ENCODE measurements around the gene NPAS3. TPM values are rescaled to one million over a fixed set of nuclear protein-coding genes. Genes with fewer than 3 reads are reported as not detected.

The NPAS3 gene
- total and polyA plus RNA-seq, 2 of the 8 experiments (the other 6 are each of a cell fraction or from before 2014, with no cell fraction given): 0.11 to 0.60 TPM

DNA sequence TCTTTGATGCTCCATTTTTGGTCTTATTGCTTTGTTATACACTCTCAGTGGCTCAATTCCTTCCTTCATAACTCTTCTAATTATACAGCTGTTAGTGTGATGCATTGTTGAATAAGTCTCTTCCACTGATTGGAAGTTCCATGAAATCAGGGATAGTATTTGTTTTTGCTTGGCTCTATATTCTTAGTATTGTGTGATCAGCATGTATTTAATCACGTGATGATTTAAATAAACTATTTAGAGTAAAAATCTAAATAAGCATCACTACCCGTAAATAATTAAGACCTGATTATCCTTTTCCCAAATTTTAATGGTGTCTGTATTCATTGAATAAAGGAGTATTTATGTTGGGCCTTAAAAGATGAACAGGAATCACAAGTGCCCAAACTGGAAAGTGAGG lies 355.7 kb downstream of the NPAS3 start:
- H2BK5ac ChIP-seq (ENCODE audit: low read depth, low read length): no peak overlapping the region
- H2BK20ac ChIP-seq (ENCODE audit: low read length): no peak overlapping the region
- H3K27me3 ChIP-seq (replicated peaks in 1 of 4; ENCODE audit: control insufficient read depth in 3 of 4, extremely low read depth in 1 of 4, insufficient read depth in 3 of 4, low read length in 3 of 4): no peaks in the 10 kb centered on the region
- DNase-seq (ENCODE audit: low read depth in 1 of 2, low spot score in 2 of 2) (no peak), FAIRE-seq (no peak)
- WGBS, 2 experiments (ENCODE audit: extremely low coverage in 1 of 2, insufficient coverage in 1 of 2, insufficient read length in 1 of 2, insufficient replicate concordance in 2 of 2, low coverage in 1 of 2, low lambda C conversion rate in 2 of 2, missing lambda C conversion rate in 1 of 2): 93% methylated on average over 2 of the region's 2 CpGs; no CpG with 5 or more reads in 1 of the 2 experiments
- H3K79me1 ChIP-seq (ENCODE audit: low read depth, low read length): no peaks in the 10 kb centered on the region
- H2BK12ac ChIP-seq (ENCODE audit: low read depth, low read length): no peak overlapping the region
- H3K9ac ChIP-seq (replicated peaks in 1 of 4; ENCODE audit: extremely low read depth in 1 of 4, low read depth in 3 of 4, low read length in 3 of 4): no peak overlapping the region
- no peaks in the 10 kb centered on the region; a peak in 1 of 4 replicates for H3K9me3 ChIP-seq (ENCODE audit: insufficient read depth in 2 of 2, low read depth in 1 of 2, low read length in 1 of 2)
- H4K20me1 ChIP-seq (replicated peaks in 1 of 2; ENCODE audit: control insufficient read depth in 1 of 2, insufficient read depth in 2 of 2, low read length in 2 of 2): no peaks in the 10 kb centered on the region
- no peak overlapping the region for H3K27ac ChIP-seq (ENCODE audit: low read depth, low read length)
- H2BK15ac ChIP-seq (ENCODE audit: low read length): no peak overlapping the region
- no peak overlapping the region for H2AFZ ChIP-seq (ENCODE audit: low read length)
- H3K4me3 ChIP-seq (ENCODE audit: extremely low read depth in 1 of 4, insufficient read depth in 2 of 4, low read depth in 3 of 4, low read length in 4 of 4): no peak overlapping the region
- H3K36me3 ChIP-seq (ENCODE audit: control insufficient read depth in 2 of 4, insufficient read depth in 4 of 4, low read length in 3 of 4): no peaks in the 10 kb centered on the region
- CTCF ChIA-PET (ENCODE audit: partially characterized antibody): no interaction called here
- POLR2A ChIA-PET (ENCODE audit: partially characterized antibody): no interaction called here
- H3K4ac ChIP-seq (replicated peaks; ENCODE audit: insufficient read length, low read depth, low read length): no peak overlapping the region
- no peaks in the 10 kb centered on the region for H3K23me2 ChIP-seq (ENCODE audit: low read depth, low read length)
- H3K14ac ChIP-seq (ENCODE audit: insufficient read length): no peak overlapping the region
- H3K23ac ChIP-seq (ENCODE audit: insufficient read length): no peak overlapping the region
- no peak overlapping the region for H4K8ac ChIP-seq (ENCODE audit: extremely low read depth, insufficient read depth, low read length)
- no peak overlapping the region for H3K18ac ChIP-seq (ENCODE audit: extremely low read depth, low read length)
- H3K56ac ChIP-seq (replicated peaks; ENCODE audit: insufficient read length, low read depth, low read length): no peak overlapping the region
- no peak overlapping the region for H3K4me2 ChIP-seq (ENCODE audit: insufficient read depth in 1 of 2, low read depth in 2 of 2, low read length in 2 of 2)
- peaks cover 0 to 4% (median 1%) of the 10 kb centered on the region in 4 experiments; a peak in 4 of 7 replicates for H3K4me1 ChIP-seq (replicated peaks in 1 of 4; ENCODE audit: control insufficient read depth in 3 of 4, insufficient read depth in 4 of 4, low read length in 3 of 4)
- no peak overlapping the region for H2BK120ac ChIP-seq (replicated peaks; ENCODE audit: low read depth, low read length)
- no peak overlapping the region for H4K5ac ChIP-seq (ENCODE audit: insufficient read length, low read depth, low read length)
- no peak overlapping the region for H4K91ac ChIP-seq (replicated peaks; ENCODE audit: insufficient read length, low read length)
- H2AK5ac ChIP-seq (ENCODE audit: low read depth, low read length): no peak overlapping the region
- TF ChIP-seq PHF8 (conservative IDR thresholded peaks at IDR 0.05; ENCODE audit: low read depth, low read length) (no peak), HDAC6 (IDR thresholded peaks at IDR 0.05; ENCODE audit: low read depth, low read length) (no peak), CBX8 (IDR thresholded peaks at IDR 0.05; ENCODE audit: borderline replicate concordance, low read depth, low read length) (no peak), E2F6 (IDR thresholded peaks at IDR 0.05) (no peak), BACH1 (IDR thresholded peaks at IDR 0.05; ENCODE audit: low read length) (no peak), RXRA (IDR thresholded peaks at IDR 0.05; ENCODE audit: insufficient read depth, low read depth, low read length) (no peak), SIX5 (IDR thresholded peaks at IDR 0.05; ENCODE audit: low read depth, low read length) (no peak), RFX5 (IDR thresholded peaks at IDR 0.05; ENCODE audit: borderline replicate concordance, low read depth, low read length) (no peak), SUZ12 (IDR thresholded peaks at IDR 0.05; ENCODE audit: low read length) (no peak), EGR1 (IDR thresholded peaks at IDR 0.05; ENCODE audit: borderline replicate concordance, low read depth, low read length) (no peak), FOSL1 (IDR thresholded peaks at IDR 0.05; ENCODE audit: insufficient read depth, low read depth, low read length) (no peak), SAP30 (IDR thresholded peaks at IDR 0.05; ENCODE audit: insufficient read depth, insufficient replicate concordance, low read length) (no peak)
- H3K79me2 ChIP-seq (ENCODE audit: control insufficient read depth in 1 of 2, insufficient read depth in 2 of 2, low read length in 2 of 2): no peaks in the 10 kb centered on the region

Data from H1 (cell line).